ENCODE results near the gene PSORS1C2.
"Not testable (repeated sequence)": the region's sequence is repeated elsewhere in the genome, so short reads cannot be mapped to it uniquely, and the experiment has no call there.

The PSORS1C2 gene

DNA sequence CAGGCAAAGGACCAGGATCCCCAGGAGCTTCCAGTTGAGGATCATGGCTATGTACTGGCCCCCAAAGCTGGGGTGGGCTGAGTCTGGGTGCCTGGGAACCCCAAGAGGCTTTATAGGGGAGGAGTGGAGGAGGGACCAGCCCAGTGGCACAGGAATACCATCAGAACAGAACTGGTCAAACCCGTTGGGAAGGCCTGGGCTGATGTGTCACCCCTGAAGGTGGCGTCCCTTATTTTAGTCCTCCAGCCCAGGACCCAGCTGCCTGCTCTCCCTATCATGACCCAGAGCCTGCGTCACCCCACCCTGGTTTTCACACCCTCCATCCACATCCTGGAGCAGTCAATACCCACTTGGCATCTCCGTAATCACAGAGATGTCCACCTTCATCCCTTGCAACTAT, at the start of gene PSORS1C2:
TSS of gene PSORS1C2 (minus strand) at position 85 of the 400 bp plus-strand sequence. CDS start at position 45, 40 bp downstream.
- DNase-seq: no peak

DNA sequence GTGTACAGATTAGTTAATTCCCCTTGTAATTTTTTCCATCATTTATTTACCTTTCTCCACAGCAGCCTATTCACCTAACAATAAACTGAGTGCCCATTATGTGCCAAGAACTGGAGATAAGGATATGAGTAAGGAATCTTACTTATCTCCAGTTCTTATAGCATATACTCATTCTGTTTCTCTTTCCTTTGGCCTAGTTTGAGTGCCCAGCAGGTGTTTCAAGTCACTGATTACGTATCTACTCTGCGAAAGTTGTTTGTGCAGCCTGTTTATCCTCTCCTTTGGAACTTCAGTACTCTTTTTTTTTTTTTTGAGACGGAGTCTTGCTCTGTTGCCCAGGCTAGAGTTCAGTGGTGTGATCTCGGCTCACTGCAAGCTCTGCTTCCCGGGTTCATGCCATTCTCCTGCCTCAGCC, 48.9 kb upstream of the PSORS1C2 start:
- no peak for DNase-seq

DNA sequence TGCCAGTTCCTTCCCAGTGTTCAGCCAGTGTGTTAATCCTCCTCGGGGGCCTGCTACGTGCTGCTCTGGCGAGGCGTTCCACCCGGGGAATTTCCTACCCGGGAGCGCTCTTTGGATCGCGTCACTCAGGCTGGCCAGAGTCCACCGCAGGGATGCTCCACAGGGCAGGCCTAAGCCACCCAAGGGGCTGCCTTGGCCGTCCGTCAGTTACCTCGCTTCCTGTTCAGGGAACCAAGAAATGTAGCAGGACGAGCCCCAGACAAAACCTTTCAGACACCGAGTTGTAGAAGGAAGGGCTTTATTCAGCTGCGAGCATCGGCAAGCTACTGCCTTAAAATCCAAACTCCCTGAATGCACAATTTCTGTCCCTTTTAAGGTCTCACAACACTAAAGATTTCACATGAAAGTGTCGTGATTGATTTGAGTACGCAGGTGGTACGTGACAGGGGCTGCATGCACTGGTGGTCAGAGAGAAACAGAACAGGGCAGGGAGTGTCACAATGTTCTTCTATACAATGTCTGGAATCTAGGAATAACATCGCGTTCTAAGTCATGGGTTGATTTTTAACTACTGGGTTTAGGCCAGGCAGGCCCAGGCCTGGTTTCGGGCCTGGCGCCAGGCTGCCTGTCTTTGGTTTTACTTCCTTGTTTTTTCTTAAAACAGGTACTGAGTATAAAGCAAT, 47.3 kb upstream of the PSORS1C2 start:
- DNase-seq: no peak

DNA sequence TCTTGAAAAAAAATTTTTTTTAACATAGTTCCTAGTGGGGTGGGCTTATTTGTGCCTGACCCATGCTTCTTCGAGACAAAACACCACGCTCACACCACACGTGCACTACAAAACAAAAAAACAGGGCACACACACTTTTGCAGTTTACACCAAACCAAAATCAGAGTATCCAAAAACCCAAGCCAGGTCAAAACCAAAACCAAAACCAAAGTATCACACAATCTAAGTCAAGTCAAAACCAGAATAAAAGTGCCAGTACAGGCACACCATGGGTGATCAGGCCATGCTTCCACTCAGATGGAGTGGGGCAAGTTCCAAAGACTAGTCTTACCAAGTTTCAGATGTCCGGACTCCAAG, 46.8 kb upstream of the PSORS1C2 start:
- DNase-seq: not testable (repeated sequence)

DNA sequence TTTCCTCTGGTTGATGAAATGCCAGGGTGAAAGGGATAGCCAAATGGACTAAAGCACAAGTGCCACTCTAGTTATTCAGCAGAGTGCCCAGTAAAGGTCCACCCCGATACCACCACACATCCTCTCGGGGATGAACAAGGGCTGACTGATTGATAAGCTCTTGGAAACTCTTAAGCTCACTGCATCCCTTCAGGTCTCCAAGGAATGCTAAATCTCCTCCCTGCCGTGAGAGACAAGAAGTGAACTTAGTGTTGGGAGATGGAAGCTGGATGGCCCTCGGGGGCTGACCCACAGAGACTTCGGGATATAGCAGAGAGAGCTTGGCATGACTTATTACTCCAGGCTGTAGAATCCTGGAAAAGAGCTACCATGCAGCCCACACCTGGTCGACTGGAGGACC, 45.0 kb upstream of the PSORS1C2 start:
- DNase-seq: not testable (repeated sequence)

DNA sequence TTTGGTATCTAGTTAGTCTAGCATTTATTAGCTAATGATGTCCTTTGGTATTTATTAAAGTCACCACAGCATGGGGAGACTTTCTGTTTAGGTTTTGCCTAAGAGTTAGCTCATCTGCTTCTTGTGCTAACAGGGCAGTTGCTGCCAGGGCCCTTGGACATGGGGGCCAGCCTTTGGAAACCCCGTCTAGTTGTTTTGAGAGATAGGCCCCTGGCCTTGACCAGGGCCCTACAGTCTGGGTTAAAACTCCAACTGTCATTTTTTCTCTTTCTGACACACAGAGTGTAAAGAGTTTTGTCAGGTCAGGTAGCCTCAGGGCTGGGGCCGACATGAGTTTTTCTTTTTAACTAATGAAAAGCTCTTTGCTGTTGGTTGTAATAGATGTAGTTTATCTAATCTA, 44.4 kb upstream of the PSORS1C2 start:
- DNase-seq: not testable (repeated sequence)

DNA sequence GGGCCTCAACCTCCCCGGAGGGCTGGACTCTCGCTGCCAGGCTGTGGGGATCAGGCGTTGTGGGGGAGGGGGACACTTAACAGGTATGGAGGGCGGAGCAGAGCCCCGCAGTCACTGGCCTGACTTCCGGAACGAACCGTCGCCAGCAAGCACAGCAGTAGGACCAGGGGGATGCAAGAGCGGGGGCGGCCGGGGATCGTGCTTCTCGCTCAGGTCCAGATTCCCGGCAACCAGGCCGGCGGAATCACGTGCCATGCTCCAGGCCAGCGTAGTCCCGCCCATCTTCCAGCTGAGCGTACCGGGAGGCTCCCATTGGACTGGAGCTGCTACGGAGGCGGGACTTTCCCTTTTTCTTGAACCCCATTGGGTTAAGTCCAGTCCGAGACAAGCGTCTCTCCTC, 41.6 kb upstream of the PSORS1C2 start:
- no peak for DNase-seq

DNA sequence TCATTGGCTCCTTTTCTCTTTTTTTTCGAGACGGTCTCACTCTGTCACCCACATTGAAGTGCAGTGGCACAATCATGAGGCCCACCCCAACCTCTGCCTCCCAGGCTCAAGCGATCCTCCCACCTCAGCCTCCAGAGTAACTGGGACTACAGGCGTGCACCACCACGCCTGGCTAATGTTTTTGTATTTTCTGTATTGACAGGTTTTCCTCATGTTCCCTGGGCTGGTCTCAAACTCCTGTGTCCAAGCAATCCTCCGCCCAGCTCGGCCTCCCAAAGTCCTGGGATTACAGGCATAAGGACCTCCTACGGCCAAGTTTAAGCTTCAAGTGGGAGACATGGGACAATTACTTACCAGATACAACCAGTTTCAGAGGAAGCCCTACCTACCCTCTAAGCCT, 41.0 kb upstream of the PSORS1C2 start:
- no peak for DNase-seq

DNA sequence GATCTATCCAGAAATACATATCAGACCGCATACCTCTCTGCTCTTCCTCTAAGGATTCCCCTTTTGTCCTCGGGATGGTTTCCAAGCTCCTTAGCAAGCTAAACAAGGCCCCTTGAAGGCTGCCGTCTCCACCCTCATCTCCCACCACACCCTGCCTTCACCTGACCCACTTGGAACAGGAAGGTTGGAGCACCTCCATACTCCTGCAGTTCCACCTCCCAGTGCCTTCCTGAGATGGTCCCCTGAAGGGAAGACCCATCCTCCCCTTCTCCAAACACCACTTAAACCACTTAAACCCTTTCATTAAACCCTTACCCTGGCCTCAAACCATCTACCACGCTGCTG, 40.1 kb upstream of the PSORS1C2 start:
- DNase-seq: no peak

DNA sequence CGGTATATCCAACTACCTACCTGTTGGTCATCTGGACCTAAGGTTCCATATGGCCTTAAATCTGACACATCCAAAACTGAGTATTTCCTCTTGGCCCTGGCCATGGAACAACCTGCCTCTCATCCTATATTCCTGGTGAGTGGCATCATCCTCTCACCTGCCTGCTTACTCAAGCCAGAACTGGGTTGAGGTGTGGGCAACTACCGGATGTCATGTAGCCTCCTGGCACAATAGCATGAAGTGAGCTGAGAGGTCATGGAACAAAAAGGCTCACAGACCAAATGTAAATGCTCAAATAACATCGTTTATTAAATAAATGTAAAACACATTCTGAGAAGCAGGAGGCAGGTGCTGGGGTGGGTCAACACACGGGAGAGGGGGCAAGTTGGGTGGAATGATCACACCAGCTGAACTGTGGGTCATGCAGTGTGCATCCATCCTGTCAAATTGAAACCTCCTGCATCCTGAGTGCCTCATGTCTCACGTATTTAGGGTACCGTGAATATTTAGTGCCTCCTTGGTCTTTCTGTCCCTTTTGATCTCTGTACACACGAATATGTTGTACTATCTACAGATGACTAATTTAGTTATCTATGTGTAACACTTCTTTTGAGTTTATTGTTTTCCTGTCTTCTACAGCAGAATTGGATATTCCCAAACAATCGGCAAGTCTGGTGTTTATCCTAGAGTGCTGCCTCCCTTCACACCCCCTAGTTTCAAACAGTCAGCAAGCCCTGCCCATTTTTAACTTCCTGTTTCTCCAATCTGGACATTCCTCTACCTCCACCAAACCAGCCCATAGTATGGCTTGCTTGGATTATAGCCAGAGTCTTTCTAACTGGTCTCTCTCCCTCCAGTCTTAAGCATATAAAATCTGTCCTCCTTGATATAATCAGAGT, 39.5 kb upstream of the PSORS1C2 start:
- DNase-seq: no peak

DNA sequence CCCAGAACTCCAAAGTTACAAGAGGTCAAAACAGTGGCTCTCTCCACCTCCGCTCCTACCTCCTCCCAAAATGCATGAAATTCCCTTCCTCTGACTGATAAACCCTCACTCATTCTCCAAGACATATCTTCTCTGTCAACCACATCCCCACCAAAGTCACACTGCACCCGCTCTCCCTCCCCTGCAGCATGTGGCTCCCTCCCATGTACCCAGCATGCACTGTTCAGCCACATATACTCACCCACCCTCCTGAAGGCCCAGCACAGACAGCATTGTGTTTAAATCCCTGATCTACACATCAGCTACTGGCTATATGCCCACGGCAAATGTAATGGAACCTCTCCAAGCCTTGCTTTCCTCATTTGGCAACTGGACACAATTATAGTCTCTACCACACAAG, 37.1 kb upstream of the PSORS1C2 start:
- no peak for DNase-seq

DNA sequence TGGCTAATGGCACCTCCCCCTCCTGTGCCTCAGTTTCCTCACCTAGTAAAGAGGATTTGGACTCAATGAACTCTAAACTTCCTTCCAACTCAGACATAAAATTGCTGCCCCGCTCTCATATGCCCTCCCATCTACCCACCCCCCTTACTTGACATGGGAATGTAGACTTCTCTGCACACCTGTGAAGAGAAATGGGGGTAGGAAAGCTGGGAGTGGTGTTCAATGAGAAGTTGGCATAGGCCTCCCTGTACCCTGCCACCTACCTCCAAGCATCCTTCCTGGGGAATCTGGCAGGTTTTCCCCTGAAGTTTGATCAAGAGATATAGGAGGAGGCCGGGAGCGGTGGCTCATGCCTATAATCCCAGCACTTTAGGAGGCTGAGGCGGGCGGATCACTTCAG, 35.5 kb upstream of the PSORS1C2 start:
- DNase-seq: no peak

DNA sequence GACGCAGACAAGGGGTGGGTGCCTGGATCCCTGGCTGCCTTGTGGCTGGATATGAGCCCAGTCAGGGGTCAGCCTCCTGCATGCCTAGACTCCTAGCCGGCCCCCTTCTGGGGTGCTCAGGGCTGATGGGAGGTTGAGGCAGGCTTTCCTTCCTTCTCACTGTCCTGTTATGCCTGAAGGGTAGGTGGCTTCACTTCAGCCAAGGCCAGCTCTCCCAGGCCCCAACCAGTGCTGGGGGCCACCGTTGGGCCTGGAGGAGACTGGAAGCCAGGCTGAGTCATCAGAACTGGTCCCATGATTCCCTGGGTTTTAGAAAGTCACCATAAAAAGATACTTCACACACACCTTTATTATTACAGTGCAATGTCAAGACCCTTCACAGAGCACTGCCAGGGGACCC, 34.5 kb upstream of the PSORS1C2 start:
- no peak for DNase-seq

DNA sequence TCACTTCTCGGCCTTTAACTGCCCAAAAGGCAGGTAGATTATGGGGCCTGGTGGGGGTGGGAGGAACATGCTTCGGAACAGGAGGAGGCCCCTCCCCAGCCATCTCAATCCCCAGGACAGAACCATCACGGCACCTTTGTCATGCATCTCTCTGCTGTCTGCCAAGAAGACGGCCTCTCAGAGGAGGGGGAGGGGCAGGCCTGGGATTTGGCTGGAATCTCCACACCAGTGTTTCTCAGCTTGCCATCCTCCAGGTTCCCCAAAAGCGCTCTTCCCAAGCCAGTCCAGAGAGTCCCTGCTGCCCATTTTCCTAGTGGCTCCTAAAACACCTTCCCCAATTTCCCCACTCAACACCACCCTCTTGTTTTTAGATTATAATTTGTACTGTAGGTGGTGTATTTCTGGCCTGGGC, 34.1 kb upstream of the PSORS1C2 start:
- no peak for DNase-seq

DNA sequence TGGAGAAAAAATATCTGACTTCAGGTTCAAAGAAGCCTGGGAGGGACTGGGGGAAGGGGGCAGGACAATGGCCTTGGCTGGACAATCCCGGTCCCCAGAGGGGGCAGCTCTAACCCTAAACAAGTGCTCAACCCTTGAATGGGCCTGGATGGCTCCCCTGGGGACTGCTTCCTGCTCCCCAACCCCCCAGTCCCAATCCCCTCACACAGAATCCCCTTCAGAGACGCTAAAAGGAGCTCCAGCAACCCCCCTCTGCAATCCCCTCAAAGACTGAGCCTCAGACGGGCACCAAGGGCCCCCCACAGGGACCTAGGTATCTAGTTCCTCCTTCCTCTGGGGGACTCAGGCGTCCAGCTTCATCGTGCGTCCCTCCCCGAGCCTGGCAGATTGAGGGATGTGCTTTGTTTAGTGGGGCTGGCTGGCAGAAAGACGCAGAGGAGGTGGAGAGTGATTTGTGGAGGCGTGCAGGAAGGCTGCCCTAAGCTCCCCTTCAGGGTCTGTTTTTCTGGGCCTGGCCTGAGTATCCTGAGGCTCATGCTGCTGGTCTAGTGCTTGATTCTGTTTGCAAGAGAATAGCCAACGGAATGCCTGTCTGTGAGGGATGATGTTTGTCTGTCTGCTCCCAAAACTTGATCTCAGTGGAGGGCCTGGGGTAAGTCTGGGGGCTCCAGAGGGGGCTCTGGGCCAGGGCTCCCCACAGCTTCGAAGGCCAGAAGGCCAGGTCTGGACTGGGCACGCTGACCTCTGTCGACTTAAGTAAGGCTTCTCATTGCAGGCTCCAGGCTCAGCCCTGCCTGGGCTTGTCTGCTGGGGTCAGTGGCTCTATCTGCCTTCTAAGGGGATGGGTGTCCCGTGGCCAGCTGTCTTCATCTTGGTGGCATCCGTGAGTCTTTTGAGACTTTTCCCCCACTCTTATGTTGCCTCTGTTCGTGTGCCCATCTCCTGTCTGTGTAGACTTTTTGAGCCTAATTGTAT, 33.4 kb upstream of the PSORS1C2 start:
- DNase-seq: no peak

DNA sequence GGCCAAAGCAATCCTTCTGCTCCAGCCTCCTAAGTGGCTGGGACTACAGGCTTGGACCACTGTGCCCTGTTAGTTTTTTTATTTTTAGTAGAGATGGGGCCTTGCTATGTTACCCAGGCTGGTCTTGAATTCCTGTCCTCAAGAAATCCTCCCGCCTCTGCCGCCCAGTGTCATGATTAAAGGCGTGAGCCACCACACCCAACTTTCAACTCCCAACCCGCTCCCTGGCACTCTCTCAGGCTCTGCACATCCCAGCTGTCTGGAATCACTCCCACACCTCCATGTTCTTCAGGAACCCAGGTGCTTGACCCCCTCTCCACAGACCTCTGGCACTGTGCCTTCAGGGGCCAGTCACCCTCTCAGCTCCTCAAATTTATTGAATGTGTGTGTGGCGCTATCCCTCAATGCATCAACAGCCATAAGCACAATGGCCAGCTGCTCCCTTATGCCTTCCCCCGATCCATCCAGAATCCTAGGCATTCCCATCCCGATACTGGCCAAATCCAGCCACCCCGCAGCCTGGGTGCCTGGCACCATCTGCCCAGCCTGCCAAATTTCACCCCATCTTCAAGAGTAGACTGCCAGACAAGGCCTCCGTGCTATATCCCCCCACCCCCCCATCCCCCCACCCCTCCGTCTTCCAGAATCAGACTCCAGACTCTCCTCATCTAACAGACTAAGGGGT, 32.3 kb upstream of the PSORS1C2 start:
- DNase-seq: no peak

DNA sequence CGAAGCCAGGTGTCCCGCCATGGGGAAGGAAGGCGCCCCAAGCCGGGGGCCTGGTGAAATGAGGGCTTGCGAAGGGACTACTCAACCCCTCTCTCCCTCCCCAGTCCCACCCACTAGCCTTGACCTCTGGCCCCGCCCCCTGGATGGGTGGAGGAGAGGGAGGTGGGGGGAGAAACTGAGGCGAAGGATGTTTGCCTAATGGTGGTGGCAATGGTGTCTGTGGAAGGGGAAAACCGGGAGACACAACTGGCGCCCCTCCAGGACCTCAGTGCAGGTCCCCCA, 31.7 kb upstream of the PSORS1C2 start, which contains the start of gene POU5F1:
TSS of gene POU5F1 (minus strand) at position 83 of the 282 bp plus-strand sequence. CDS start at position 21, 62 bp downstream.
- no peak for DNase-seq

DNA sequence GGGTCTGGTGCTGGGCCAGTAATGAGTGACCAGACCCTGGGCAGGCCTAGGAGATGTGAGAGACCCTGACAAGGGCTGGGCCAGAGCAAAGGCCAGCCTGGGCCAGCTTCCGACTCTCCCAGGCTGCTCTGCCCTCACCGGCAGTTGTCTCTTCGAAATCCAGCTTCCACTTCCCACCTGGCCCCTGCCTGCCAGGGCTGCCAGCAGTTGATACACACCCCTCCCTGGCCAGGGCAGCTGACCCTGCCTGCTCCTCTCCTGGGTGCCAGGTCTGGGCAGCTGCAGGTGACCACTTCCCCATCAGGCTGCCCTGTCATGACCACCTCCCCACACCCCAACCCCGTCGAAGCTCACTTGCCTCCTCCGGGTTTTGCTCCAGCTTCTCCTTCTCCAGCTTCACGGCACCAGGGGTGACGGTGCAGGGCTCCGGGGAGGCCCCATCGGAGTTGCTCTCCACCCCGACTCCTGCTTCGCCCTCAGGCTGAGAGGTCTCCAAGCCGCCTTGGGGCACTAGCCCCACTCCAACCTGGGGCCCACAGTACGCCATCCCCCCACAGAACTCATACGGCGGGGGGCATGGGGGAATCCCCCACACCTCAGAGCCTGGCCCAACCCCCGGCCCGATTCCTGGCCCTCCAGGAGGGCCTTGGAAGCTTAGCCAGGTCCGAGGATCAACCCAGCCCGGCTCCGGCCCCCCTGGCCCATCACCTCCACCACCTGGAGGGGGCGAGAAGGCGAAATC, 31.2 kb upstream of the PSORS1C2 start:
- not testable (repeated sequence) for DNase-seq

DNA sequence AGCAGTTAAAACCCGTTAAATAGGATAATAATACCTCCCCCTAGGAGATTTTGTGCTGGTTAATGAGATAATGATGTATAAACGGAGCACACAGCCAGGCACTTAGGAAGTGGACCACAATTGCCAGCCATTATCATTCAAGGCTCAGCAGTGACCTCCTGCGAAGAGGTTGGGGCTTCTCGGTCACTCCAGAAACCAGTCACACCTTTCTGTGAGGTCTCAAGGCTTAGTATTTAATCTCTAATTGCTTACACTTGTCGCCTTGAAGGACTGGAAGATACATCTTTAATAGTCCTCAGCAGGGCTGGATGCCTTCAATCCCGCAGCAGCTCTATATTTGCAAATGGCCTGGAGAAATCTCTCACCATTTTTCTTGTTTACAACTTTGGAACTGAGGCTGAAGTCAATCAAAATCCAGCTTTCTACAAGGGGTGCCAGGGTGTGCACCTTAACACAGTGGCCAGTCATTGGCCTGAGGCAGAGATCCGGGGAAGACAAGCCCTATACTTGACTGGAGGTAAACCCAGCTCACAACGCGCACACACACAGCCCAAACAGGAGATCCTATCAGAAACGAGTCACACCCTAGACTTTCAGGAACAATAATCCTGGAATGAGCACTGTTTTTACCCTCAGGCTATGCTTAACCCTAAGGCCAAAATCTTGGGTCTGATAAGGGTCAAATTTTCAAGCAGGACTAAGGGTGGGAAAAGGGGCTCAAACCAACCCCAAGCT, 30.4 kb upstream of the PSORS1C2 start:
- no peak for DNase-seq

DNA sequence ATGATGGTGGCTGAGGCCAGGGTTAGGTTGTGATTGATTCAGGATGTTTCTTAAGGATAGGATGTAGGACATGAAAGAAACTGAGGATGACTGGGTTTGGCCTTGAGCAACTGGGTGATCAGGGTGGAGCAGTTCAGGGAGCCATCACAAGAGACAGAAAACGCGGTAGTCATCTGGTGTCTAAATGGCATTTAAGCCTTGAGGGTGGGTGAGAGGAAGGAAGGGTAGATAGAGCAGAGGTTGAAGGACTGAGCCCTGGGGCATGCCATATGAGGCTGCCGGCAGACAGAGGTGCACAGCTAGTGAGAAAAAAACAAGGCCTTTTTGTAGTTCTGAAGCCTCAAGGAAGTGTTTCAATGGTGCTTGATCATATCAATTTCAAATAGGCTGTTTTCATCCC, 29.7 kb upstream of the PSORS1C2 start:
- DNase-seq: no peak

DNA sequence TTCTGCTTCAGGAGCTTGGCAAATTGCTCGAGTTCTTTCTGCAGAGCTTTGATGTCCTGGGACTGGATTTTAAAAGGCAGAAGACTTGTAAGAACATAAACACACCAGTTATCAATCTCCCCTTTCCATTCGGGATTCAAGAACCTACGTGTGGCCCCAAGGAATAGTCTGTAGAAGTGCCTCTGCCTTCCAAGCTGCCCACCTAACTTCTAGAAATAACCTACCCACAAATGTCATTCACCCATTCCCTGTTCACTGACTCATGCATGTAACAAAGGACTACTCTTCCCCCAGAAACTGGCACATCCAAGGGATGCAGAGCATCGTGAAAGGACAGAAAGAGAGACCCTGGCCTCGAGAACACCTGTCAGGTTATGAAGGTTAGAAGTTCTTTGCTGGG, 27.1 kb upstream of the PSORS1C2 start:
- no peak for DNase-seq
